ENCODE data around the gene RBFOX2. TPM values are rescaled to one million over a fixed set of nuclear protein-coding genes. Genes with fewer than 3 reads are reported as not detected.
"Not testable (repeated sequence)": the region's sequence is repeated elsewhere in the genome, so short reads cannot be mapped to it uniquely, and the experiment has no call there.

RBFOX2 gene, protein sequence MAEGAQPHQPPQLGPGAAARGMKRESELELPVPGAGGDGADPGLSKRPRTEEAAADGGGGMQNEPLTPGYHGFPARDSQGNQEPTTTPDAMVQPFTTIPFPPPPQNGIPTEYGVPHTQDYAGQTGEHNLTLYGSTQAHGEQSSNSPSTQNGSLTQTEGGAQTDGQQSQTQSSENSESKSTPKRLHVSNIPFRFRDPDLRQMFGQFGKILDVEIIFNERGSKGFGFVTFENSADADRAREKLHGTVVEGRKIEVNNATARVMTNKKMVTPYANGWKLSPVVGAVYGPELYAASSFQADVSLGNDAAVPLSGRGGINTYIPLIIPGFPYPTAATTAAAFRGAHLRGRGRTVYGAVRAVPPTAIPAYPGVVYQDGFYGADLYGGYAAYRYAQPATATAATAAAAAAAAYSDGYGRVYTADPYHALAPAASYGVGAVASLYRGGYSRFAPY
- 67.0 TPM for polyA plus RNA-seq
- long read RNA-seq, donor 1, partial matches to known transcripts: 0 of 2 reads
- long read RNA-seq, donor 1, other reads (novel, unspliced or antisense): 0 of 2 reads
- long read RNA-seq, donor 2, full-length matches to known transcripts: 4 of 22 reads
- long read RNA-seq, donor 2, partial matches to known transcripts: 18 of 22 reads
- long read RNA-seq, donor 2, other reads (novel, unspliced or antisense): 0 of 22 reads
- long read RNA-seq, donor 3, full-length matches to known transcripts: 3 of 63 reads
- long read RNA-seq, donor 3, partial matches to known transcripts: 55 of 63 reads
- long read RNA-seq, donor 3, other reads (novel, unspliced or antisense): 5 of 63 reads
- long read RNA-seq, donor 4, full-length matches to known transcripts: 1 of 581 reads
- long read RNA-seq, donor 4, partial matches to known transcripts: 580 of 581 reads
- long read RNA-seq, donor 4, other reads (novel, unspliced or antisense): 0 of 581 reads
- long read RNA-seq, donor 5, partial matches to known transcripts: 1,863 of 1,872 reads
- long read RNA-seq, donor 5, other reads (novel, unspliced or antisense): 0 of 1,872 reads
- long read RNA-seq, donor 6, partial matches to known transcripts: 0 of 7 reads
- long read RNA-seq, donor 6, other reads (novel, unspliced or antisense): 5 of 7 reads
- long read RNA-seq, donor 7, full-length matches to known transcripts: 4 of 4 reads
- long read RNA-seq, donor 7, partial matches to known transcripts: 0 of 4 reads
- long read RNA-seq, donor 7, other reads (novel, unspliced or antisense): 0 of 4 reads
- long read RNA-seq, donor 8, full-length matches to known transcripts: 8 of 13 reads
- long read RNA-seq, donor 8, partial matches to known transcripts: 5 of 13 reads
- long read RNA-seq, donor 8, other reads (novel, unspliced or antisense): 0 of 13 reads
- long read RNA-seq, donor 9, partial matches to known transcripts: 4,787 of 4,793 reads
- long read RNA-seq, donor 9, other reads (novel, unspliced or antisense): 0 of 4,793 reads
- long read RNA-seq, donor 10, full-length matches to known transcripts: 8 of 8 reads
- long read RNA-seq, donor 10, partial matches to known transcripts: 0 of 8 reads
- long read RNA-seq, donor 10, other reads (novel, unspliced or antisense): 0 of 8 reads
- long read RNA-seq, donor 11, partial matches to known transcripts: 0 of 2 reads
- long read RNA-seq, donor 11, other reads (novel, unspliced or antisense): 0 of 2 reads

DNA sequence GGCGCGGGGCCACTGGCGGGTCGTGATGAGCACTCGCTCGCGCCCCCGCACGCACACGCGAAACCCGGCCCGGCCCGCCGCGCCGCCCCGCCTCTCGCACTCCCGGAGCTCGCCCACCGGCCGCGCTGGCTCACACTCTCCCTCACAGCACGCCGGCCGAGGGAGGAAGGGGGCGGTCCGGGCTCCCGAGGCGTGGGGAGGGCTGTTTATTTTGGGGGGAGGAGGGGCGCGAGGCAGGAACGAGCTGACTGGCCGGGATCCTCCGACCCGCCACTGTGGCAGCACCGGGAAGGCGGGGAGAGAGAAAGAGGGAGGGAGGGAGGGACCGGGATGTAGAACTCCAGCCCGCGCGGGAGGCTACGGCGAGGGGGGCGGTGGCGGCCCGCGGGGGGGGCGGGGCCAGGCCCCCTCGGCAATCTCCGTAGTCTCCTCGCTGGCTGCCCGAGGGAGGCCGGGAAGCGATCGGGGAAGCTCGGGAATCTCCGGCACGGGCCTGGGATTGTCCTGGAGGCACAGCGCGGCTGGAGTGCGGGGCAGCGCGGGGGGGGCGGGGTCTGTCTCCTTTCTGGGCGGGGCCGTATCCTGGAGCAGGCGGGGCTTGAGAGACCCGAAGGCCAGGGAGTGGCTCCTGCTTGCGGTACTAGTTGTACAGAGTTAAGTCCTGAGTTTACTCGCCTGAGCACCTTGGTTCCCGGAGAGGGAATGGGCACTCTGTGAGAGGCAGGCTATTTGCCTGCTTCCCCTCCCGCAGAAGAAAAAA lies at the start of gene RBFOX2:
Gene RBFOX2, minus strand, starts transcription at position 179 of the 760 bp plus-strand sequence. CDS start 399 bp downstream, outside the sequence.
- Histone ChIP-seq H3K9me3 (ENCODE audit: control insufficient read depth, low read depth, low read length) (no peaks in the 10 kb centered on the region), H3K4me1 (ENCODE audit: control insufficient read depth, insufficient read depth, low read length) (peaks cover 8% of the 10 kb centered on the region), H3K4me3 (ENCODE audit: low read length) (peak within 1 kb of the TSS; percentile 88), H3K27me3 (ENCODE audit: control insufficient read depth, insufficient read depth, low read length) (no peaks in the 10 kb centered on the region), H3K27ac (ENCODE audit: low read length) (peak within 1 kb of the TSS; percentile 83), H3K36me3 (ENCODE audit: control insufficient read depth, insufficient read depth, low read length) (peaks cover 3% of the 10 kb centered on the region)
- peak; percentile 95 to 97 for DNase-seq
- 11% methylated on average over 3 of the region's 74 CpGs for WGBS (ENCODE audit: insufficient coverage, low lambda C conversion rate)

DNA sequence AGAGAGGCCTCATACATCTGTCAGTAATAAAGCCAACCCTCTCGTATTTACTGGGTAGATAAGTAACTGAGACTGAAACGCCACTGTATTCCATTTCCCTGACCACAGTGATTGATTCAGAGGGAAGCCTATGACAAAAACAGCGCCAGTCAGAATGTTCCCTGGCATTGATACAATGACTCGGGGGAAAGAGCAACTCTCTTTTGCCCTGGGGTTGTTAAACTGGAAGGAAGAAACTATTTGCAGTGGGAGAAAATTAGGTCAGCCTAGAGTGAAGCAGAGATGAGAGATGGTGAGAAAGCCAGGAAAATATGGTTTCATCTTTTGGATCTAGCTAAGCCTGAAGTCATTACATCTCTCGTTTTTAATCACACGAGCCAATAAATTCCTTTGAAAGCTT lies 48.6 kb upstream of the RBFOX2 start:
- H3K4me3 ChIP-seq (ENCODE audit: low read length): no peak overlapping the region
- no CpG with 5 or more reads among the region's 6 CpGs for WGBS (ENCODE audit: insufficient coverage, low lambda C conversion rate)

DNA sequence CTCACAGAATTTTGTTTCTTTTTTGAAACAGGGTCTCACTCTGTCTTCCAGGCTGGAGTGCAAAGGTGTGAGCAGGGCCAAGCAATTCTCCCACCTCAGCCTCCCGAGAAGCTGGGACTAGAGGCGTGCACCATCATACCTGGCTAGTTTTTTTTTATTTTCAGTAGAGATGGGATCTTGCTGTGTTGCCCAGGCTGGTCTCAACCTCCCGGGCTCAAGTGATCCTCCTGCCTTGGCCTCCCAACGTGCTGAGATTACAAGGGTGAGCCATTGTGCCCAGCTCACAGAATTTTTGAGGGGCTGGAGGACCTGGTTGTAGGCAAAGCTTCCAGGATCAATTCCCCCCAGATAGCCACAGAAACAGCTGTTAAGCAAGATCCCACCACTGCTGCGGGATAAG lies 47.1 kb upstream of the RBFOX2 start:
- no peak overlapping the region for H3K4me3 ChIP-seq (ENCODE audit: low read length)
- H3K4me1 ChIP-seq (ENCODE audit: control insufficient read depth, insufficient read depth, low read length): no peaks in the 10 kb centered on the region
- no peaks in the 10 kb centered on the region for H3K9me3 ChIP-seq (ENCODE audit: control insufficient read depth, low read depth, low read length)
- H3K27me3 ChIP-seq (ENCODE audit: control insufficient read depth, insufficient read depth, low read length): no peaks in the 10 kb centered on the region
- DNase-seq: no peak
- H3K36me3 ChIP-seq (ENCODE audit: control insufficient read depth, insufficient read depth, low read length): no peaks in the 10 kb centered on the region
- H3K27ac ChIP-seq (ENCODE audit: low read length): no peak overlapping the region
- WGBS (ENCODE audit: insufficient coverage, low lambda C conversion rate): no CpG with 5 or more reads among the region's 5 CpGs

More for the DNA sequence above, 48.6 kb upstream of the RBFOX2 start:
- Histone ChIP-seq H3K9me3 (ENCODE audit: control insufficient read depth, low read depth, low read length) (no peaks in the 10 kb centered on the region), H3K27ac (ENCODE audit: low read length) (no peak overlapping the region), H3K27me3 (ENCODE audit: control insufficient read depth, insufficient read depth, low read length) (no peaks in the 10 kb centered on the region), H3K4me1 (ENCODE audit: control insufficient read depth, insufficient read depth, low read length) (no peaks in the 10 kb centered on the region), H3K36me3 (ENCODE audit: control insufficient read depth, insufficient read depth, low read length) (no peaks in the 10 kb centered on the region)
- DNase-seq: no peak

DNA sequence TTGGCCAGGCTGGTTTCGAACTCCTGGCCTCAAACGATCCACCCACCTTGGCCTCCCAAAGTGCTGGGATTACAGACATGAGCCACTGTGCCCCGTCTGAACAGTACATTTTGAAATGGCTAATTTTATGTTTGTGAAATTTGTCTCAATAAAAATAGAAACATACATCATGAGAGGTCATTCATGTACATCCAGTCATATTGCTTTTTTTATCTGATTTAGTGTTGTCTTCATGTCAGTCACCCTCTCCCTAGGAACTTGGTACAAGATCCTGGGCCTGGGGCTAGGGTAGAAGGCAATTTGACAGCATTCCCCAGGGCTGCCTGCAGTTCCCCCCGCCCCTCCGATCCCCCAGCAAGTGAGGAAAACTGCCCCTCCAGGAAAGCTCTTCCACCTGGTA lies 46.6 kb upstream of the RBFOX2 start:
- DNase-seq: no peak
- no CpG with 5 or more reads among the region's 5 CpGs for WGBS (ENCODE audit: insufficient coverage, low lambda C conversion rate)
- no peak overlapping the region for H3K4me3 ChIP-seq (ENCODE audit: low read length)

DNA sequence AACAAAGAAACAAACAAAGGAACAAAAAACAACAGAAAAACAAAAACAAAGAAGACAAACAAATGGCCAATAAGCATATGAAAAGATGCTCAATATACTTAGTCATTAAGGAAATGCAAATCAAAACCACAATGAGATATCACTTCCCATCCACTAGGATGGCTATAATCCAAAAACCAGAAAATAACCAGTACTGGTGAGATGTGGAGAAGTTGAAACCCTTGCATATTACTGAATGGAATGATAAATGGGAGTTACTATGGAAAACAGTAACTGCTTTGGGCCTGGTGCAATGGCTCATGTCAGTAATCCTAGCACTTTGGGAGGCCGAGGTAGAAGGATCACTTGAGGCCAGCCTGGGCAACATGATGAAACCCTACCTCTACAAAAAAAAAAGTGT lies 44.9 kb upstream of the RBFOX2 start:
- Histone ChIP-seq H3K27me3 (ENCODE audit: control insufficient read depth, insufficient read depth, low read length) (no peaks in the 10 kb centered on the region), H3K9me3 (ENCODE audit: control insufficient read depth, low read depth, low read length) (no peaks in the 10 kb centered on the region)
- no CpG with 5 or more reads among the region's 1 CpG for WGBS (ENCODE audit: insufficient coverage, low lambda C conversion rate)

More for the DNA sequence above, 46.6 kb upstream of the RBFOX2 start:
- H3K36me3 ChIP-seq (ENCODE audit: control insufficient read depth, insufficient read depth, low read length): no peaks in the 10 kb centered on the region
- H3K9me3 ChIP-seq (ENCODE audit: control insufficient read depth, low read depth, low read length): no peaks in the 10 kb centered on the region
- no peaks in the 10 kb centered on the region for H3K4me1 ChIP-seq (ENCODE audit: control insufficient read depth, insufficient read depth, low read length)
- no peaks in the 10 kb centered on the region for H3K27me3 ChIP-seq (ENCODE audit: control insufficient read depth, insufficient read depth, low read length)
- no peak overlapping the region for H3K27ac ChIP-seq (ENCODE audit: low read length)

DNA sequence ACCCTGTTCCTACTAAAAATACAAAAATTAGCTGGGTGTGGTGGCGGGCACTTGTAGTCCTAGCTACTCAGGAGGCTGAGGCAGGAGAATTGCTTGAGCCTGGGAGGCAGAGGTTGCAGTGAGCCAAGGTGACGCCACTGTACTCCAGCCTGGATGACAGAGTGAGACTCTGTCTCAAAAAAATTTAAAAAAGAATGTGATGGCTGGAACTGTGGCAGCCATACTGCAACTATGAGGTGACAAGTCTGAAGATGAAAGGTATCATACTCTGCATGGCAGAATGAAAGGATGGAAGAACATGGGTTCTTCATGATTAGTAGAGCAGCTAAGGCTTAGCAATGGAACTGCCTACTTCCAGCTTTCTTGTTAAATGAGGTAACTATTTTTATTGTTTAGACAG lies 42.0 kb upstream of the RBFOX2 start:
- H3K27me3 ChIP-seq (ENCODE audit: control insufficient read depth, insufficient read depth, low read length); H3K36me3 ChIP-seq (ENCODE audit: control insufficient read depth, insufficient read depth, low read length); DNase-seq; H3K4me1 ChIP-seq (ENCODE audit: control insufficient read depth, insufficient read depth, low read length); H3K27ac ChIP-seq (ENCODE audit: low read length); H3K4me3 ChIP-seq (ENCODE audit: low read length); H3K9me3 ChIP-seq (ENCODE audit: control insufficient read depth, low read depth, low read length): not testable (repeated sequence)
- WGBS (ENCODE audit: insufficient coverage, low lambda C conversion rate): no CpG with 5 or more reads among the region's 2 CpGs

More for the DNA sequence above, 44.9 kb upstream of the RBFOX2 start:
- no peak overlapping the region for H3K4me3 ChIP-seq (ENCODE audit: low read length)
- no peaks in the 10 kb centered on the region for H3K4me1 ChIP-seq (ENCODE audit: control insufficient read depth, insufficient read depth, low read length)
- no peaks in the 10 kb centered on the region for H3K36me3 ChIP-seq (ENCODE audit: control insufficient read depth, insufficient read depth, low read length)
- no peak for DNase-seq
- H3K27ac ChIP-seq (ENCODE audit: low read length): no peak overlapping the region

DNA sequence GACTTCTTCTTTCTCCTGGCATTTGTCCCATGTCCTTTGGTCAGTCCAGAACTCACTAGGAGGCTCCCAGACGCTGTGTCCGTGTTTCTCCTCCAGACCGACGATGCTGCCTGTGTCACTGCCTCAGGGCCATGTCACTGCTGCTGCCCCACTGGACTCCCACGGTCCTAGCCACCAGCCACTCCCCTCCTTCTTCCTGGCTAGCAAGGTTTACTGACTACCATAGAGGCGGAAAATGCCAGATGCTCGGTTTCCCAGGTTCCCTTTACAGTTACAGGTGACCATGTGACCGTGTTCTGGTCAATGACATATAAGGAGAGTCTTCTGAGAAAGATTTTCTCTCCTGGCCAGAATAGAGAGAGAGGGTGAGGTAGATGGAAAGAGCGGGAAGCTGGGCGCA lies 40.7 kb upstream of the RBFOX2 start:
- WGBS (ENCODE audit: insufficient coverage, low lambda C conversion rate): no CpG with 5 or more reads among the region's 10 CpGs

DNA sequence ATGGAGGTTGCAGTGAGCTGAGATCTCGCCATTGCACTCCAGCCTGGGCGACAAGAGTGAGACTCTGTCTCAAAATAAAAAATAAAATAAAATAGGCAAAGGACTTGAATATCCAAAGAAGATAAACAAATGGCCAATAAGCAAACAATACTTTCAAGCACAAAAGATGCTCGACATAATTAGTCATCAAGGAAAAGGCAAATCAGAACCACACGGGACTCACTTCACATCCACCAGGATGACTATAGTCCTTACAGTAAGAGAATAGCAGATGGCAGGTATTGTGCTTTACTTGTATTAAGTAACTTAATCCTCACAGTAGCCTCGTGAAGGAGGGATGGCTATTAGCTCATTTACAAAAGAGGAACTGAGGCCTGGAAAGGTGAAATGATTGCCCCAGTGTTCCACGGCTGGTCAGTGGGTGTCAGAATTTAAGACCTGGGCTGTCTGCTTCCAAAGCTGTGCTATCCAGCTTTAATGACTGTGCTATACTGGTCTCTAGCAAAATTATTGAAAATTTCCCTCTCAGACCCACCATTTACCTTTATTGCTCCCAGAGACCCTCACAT lies 40.2 kb upstream of the RBFOX2 start:
- Histone ChIP-seq H3K27me3 (ENCODE audit: control insufficient read depth, insufficient read depth, low read length) (no peaks in the 10 kb centered on the region), H3K4me3 (ENCODE audit: low read length) (no peak overlapping the region), H3K36me3 (ENCODE audit: control insufficient read depth, insufficient read depth, low read length) (no peaks in the 10 kb centered on the region), H3K4me1 (ENCODE audit: control insufficient read depth, insufficient read depth, low read length) (peaks cover 4% of the 10 kb centered on the region), H3K27ac (ENCODE audit: low read length) (no peak overlapping the region), H3K9me3 (ENCODE audit: control insufficient read depth, low read depth, low read length) (no peaks in the 10 kb centered on the region)
- no peak for DNase-seq
- 100% methylated on average over 2 of the region's 6 CpGs for WGBS (ENCODE audit: insufficient coverage, low lambda C conversion rate)

More for the DNA sequence above, 40.7 kb upstream of the RBFOX2 start:
- Histone ChIP-seq H3K4me3 (ENCODE audit: low read length) (no peak overlapping the region), H3K27me3 (ENCODE audit: control insufficient read depth, insufficient read depth, low read length) (no peaks in the 10 kb centered on the region), H3K36me3 (ENCODE audit: control insufficient read depth, insufficient read depth, low read length) (no peaks in the 10 kb centered on the region), H3K9me3 (ENCODE audit: control insufficient read depth, low read depth, low read length) (no peaks in the 10 kb centered on the region), H3K27ac (ENCODE audit: low read length) (no peak overlapping the region), H3K4me1 (ENCODE audit: control insufficient read depth, insufficient read depth, low read length) (peaks cover 4% of the 10 kb centered on the region)
- DNase-seq: no peak

DNA sequence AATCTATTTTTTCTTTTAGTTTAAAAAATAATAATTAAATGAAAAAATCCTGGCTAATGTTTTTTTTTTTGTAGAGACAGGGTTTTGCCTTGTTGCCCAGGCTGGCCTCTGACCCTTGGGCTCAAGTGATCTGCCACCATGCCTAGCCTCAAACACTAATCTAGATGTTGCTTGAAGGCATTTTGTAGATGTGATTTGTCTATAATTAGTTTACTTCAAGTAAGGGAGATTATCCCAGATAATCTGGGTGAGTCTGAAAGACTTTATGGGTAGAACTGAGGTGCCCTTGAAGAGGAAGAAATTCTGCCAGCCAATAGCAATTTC lies 38.6 kb upstream of the RBFOX2 start:
- no peaks in the 10 kb centered on the region for H3K27me3 ChIP-seq (ENCODE audit: control insufficient read depth, insufficient read depth, low read length)
- no peaks in the 10 kb centered on the region for H3K36me3 ChIP-seq (ENCODE audit: control insufficient read depth, insufficient read depth, low read length)
- H3K4me1 ChIP-seq (ENCODE audit: control insufficient read depth, insufficient read depth, low read length): peaks cover 4% of the 10 kb centered on the region
- no peaks in the 10 kb centered on the region for H3K9me3 ChIP-seq (ENCODE audit: control insufficient read depth, low read depth, low read length)
- DNase-seq: no peak
- no peak overlapping the region for H3K27ac ChIP-seq (ENCODE audit: low read length)
- no peak overlapping the region for H3K4me3 ChIP-seq (ENCODE audit: low read length)

Measured in large intestine (tissue), 12 donors.